Stimulated activated CD4-positive, alpha-beta T cell treated with anti-CD3 and anti-CD28 coated beads, TNF-alpha, amount 100 ng/mL, for 4 hours (primary cell): ENCODE measurements around the gene ZNF569.
"Not testable (repeated sequence)": the region's sequence is repeated elsewhere in the genome, so short reads cannot be mapped to it uniquely, and the experiment has no call there.

Experiments
- DNase-seq, 3 experiments: peaks; one replicate each; pipeline ENCODE4 v3.0.0-alpha.2; 2020; ENCODE audit warnings: low read depth in 3 of 3

The ZNF569 gene

DNA sequence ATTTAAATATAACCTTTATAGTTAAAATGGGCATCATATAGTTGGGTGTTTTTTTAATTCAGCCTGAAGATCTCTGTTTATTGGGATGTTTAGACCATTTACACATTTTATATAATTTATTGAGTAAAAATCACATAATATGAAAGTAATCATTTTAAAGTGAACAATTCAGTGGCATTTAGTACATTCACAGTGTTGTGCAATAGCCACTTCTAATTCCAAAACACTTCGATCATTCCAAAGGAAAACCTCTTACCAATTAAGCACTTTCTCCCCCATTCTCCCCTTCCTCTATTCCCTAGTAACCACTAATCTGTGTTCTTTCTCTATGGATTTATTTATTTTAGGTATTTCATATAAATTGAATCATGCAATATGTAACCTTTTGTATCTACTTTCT is 66.2 kb downstream of the ZNF569 start:
- no peak for DNase-seq

DNA sequence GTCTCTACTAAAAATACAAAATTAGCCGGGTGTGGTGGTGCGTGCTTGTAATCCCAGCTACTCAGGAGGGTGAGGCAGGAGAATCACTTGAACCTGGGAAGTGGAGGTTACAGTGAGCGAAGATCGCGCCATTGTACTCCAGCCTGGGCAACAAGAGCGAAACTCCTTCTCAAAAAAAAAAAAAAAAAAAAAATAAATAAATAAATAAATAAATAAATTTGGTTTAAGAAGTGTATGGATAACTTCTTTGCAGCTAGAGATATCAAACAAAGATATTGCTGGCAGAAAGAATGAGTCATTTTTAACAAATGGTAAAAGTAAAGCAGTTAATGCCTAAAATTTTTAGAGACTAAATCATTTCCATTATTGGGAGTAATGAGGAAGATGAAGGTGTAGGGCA is 75.8 kb downstream of the ZNF569 start:
- not testable (repeated sequence) for DNase-seq

DNA sequence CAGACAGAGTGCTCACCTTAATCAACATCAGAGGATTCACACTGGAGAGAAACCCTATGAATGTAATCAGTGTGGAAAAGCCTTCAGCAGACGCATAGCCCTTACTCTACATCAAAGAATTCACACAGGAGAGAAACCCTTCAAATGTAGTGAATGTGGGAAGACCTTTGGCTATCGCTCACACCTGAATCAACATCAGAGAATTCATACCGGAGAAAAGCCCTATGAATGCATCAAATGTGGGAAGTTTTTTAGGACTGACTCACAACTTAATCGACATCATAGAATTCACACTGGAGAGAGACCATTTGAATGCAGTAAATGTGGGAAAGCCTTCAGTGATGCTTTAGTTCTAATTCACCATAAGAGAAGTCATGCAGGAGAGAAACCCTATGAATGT is 78.0 kb downstream of the ZNF569 start:
- no peak for DNase-seq

DNA sequence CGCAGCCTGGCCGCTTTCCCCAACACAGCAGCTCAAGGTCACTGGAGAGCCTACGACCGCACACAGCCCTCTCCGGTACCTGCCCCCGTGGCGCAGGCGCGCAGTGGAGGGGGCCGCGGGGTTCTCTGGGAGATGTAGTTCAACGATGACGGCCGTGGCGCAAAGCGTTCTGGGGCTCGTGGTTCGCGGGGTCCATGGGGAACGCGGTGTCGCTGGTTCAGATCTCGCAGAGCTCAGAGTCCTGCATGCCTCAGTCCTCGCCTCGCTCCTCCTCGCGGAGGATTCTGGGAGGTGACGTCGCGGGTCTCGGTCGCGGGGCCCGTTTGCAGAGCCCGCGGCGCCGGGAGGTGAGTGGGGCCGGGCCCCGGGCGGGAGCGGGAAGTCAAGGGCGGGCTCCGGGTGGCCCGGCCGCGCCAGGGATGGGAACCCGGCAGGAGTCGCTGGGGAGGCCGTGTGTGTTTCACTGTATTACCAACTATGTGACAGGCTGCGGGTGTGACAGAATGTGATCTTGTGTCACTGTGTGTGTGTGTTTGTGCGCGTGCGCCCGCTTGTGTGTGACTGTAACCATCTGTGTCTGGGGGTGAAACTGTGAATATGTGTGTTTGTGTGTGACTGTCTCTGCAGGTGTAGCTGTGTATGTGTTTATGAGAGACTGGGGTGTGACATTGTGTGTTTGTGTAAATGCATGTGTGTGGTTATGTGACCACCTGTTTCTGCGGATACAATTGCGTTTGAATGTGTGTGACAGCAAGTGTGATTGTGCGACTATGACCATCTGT is 96.2 kb downstream of the ZNF569 start, which contains the start of gene ZNF527:
Gene ZNF527 (plus strand): TSS at position 220 of the 782 bp plus-strand sequence. CDS start 3,100 bp downstream, outside the sequence.
- peak; percentile 93 to 96 (median 95) for DNase-seq

DNA sequence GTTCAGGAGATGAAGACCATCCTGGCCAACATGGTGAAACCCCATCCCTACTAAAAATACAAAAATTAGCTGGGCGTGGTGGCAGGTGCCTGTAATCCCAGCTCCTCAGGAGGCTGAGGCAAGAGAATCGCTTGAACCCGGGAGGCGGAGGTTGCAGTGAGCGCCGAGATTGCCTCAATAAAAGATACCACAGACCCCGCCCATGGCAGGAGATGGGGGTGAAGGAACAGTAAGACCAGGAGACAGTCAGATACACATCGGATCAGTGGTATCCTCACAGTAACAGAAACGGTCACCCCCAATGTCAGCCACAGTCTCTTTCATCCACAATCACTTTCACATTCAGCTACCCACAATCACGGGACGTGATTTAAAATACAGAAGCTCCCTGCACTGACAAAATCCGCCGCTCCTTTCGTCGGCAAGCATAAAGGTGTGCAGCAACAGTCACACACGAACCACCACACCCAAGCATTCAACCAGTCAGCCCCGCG is 96.8 kb downstream of the ZNF569 start:
- DNase-seq = peak in 1 of 3 experiments; percentile 0

DNA sequence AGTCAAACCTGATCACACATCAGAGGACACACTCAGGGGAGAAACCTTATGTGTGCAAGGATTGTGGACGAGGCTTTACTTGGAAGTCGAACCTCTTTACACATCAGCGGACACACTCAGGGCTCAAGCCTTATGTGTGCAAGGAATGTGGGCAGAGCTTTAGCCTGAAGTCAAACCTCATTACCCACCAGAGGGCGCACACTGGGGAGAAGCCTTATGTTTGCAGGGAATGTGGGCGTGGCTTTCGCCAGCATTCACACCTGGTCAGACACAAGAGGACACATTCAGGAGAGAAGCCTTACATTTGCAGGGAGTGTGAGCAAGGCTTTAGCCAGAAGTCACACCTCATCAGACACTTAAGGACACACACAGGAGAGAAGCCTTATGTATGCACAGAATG is 104.5 kb downstream of the ZNF569 start:
- DNase-seq = no peak

DNA sequence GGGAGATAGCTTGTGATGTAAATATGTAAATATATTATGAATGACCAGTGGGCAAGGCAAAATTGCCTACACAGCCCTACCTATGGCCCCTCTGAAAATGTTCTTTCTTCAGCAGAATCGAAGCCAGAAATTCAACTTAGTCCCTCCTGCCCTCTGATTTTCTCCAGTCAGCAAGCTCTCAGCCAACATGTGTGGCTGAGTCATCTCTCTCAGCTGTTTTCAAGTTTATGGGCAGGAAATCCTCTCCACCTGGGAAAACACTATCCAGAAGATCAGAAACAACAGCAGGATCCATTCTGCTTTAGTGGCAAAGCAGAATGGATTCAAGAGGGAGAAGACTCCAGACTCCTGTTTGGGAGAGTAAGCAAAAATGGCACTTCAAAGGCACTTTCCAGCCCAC is 105.2 kb downstream of the ZNF569 start:
- no peak for DNase-seq
